ENCODE results near the gene CACNA1F. TPM values are rescaled to one million over a fixed set of nuclear protein-coding genes. Genes with fewer than 3 reads are reported as not detected.

The CACNA1F gene
- total RNA-seq, 1 donor from 2014 or later = 0.05 TPM

GRCh38 chrX:49276207-49276606 is 43.1 kb upstream of the CACNA1F start:
- no peak for DNase-seq (ENCODE audit: low read depth, low spot score)
- no peak overlapping the region for H3K27ac Mint-ChIP-seq (ENCODE audit: unreplicated experiment)
- no peak overlapping the region for H3K4me3 Mint-ChIP-seq
- peaks cover 29% of the 10 kb centered on the region for H3K4me1 Mint-ChIP-seq
- no peak for TF ChIP-seq CTCF (conservative IDR thresholded peaks at IDR 0.05)
- H3K9me3 Mint-ChIP-seq = peaks cover 1% of the 10 kb centered on the region
- H3K27me3 Mint-ChIP-seq (ENCODE audit: low read depth) = no peaks in the 10 kb centered on the region
- peaks cover under 1% of the 10 kb centered on the region for H3K36me3 Mint-ChIP-seq (ENCODE audit: low read depth)

GRCh38 chrX:49273181-49273727 is 40.1 kb upstream of the CACNA1F start:
- no peaks in the 10 kb centered on the region for H3K27me3 Mint-ChIP-seq (ENCODE audit: low read depth)
- H3K4me3 Mint-ChIP-seq = peak overlapping the region; percentile 3
- H3K9me3 Mint-ChIP-seq = peaks cover 7% of the 10 kb centered on the region
- no peak for TF ChIP-seq CTCF (conservative IDR thresholded peaks at IDR 0.05)
- no peak for DNase-seq (ENCODE audit: low read depth, low spot score)
- no peak overlapping the region for H3K27ac Mint-ChIP-seq (ENCODE audit: unreplicated experiment)
- H3K36me3 Mint-ChIP-seq (ENCODE audit: low read depth) = peaks cover 5% of the 10 kb centered on the region
- H3K4me1 Mint-ChIP-seq = peaks cover 44% of the 10 kb centered on the region

- Mint-ChIP-seq H3K27ac (ENCODE audit: unreplicated experiment) (no peak overlapping the region), H3K36me3 (ENCODE audit: low read depth) (peaks cover 5% of the 10 kb centered on the region), H3K4me1 (peaks cover 41% of the 10 kb centered on the region), H3K27me3 (ENCODE audit: low read depth) (no peaks in the 10 kb centered on the region), H3K9me3 (peaks cover 10% of the 10 kb centered on the region), H3K4me3 (peak overlapping the region; percentile 82)
- TF ChIP-seq CTCF (conservative IDR thresholded peaks at IDR 0.05) = no peak
- DNase-seq (ENCODE audit: low read depth, low spot score) = no peak
Measured at GRCh38 chrX:49272421-49272820, 39.3 kb upstream of the CACNA1F start.

GRCh38 chrX:49271341-49271740 is 38.2 kb upstream of the CACNA1F start:
- Mint-ChIP-seq H3K27ac (ENCODE audit: unreplicated experiment) (peak overlapping the region; percentile 27), H3K4me3 (peak overlapping the region; percentile 82), H3K27me3 (ENCODE audit: low read depth) (no peaks in the 10 kb centered on the region), H3K9me3 (peaks cover 12% of the 10 kb centered on the region), H3K4me1 (peaks cover 42% of the 10 kb centered on the region), H3K36me3 (ENCODE audit: low read depth) (peaks cover 5% of the 10 kb centered on the region)
- no peak for TF ChIP-seq CTCF (conservative IDR thresholded peaks at IDR 0.05)
- DNase-seq (ENCODE audit: low read depth, low spot score) = no peak

- DNase-seq (ENCODE audit: low read depth, low spot score) = no peak
Measured at GRCh38 chrX:49270249-49270921, 37.2 kb upstream of the CACNA1F start.

More at GRCh38 chrX:49270249-49270921, 37.2 kb upstream of the CACNA1F start:
- Mint-ChIP-seq H3K27ac (ENCODE audit: unreplicated experiment) (no peak overlapping the region), H3K27me3 (ENCODE audit: low read depth) (no peaks in the 10 kb centered on the region), H3K4me1 (peaks cover 42% of the 10 kb centered on the region), H3K4me3 (no peak overlapping the region), H3K36me3 (ENCODE audit: low read depth) (peaks cover 5% of the 10 kb centered on the region), H3K9me3 (peaks cover 12% of the 10 kb centered on the region)
- TF ChIP-seq CTCF (conservative IDR thresholded peaks at IDR 0.05) = no peak

All from neural crest cell (in vitro differentiated cells).